WTC11 (cell line): ENCODE results near the gene SYNJ2. TPM values are rescaled to one million over a fixed set of nuclear protein-coding genes. Genes with fewer than 3 reads are reported as not detected.

ENCODE experiments used
- ATAC-seq: fragments of 200-7000 bp; cut with Tn5 transposase; 2 replicates; pipeline ENCODE4 v1.10.0; 2021; ENCODE audit warnings: mild to moderate bottlenecking, moderate library complexity
- CTCF ChIA-PET: fragments of 300-600 bp; sonication (Branson Sonifier 250); formaldehyde crosslinking; loops from one replicate; lab custom pipeline; 2021; ENCODE audit warnings: antibody characterized with exemption; lab: Charles Lee
- POLR2A ChIA-PET: fragments of 350-600 bp; sonication (Branson Sonifier 250); formaldehyde crosslinking; loops from one replicate; lab custom pipeline; 2021; ENCODE audit warnings: antibody characterized with exemption; lab: Charles Lee
- DNase-seq: peaks from one replicate; pipeline ENCODE4 v3.0.0; 2021; ENCODE audit warnings: low spot score
- H3K27ac Mint-ChIP-seq: 2 replicates; pipeline ENCODE4 v1.8.0; 2021; ENCODE audit warnings: mixed read lengths
- H3K27me3 Mint-ChIP-seq: 2 replicates; pipeline ENCODE4 v1.8.0; 2021; ENCODE audit warnings: low read depth, mild to moderate bottlenecking, moderate library complexity, mixed read lengths
- H3K36me3 Mint-ChIP-seq: 2 replicates; pipeline ENCODE4 v1.8.0; 2021; ENCODE audit warnings: mixed read lengths
- H3K4me1 Mint-ChIP-seq: 2 replicates; pipeline ENCODE4 v1.8.0; 2022; ENCODE audit warnings: mixed read lengths
- H3K4me3 Mint-ChIP-seq: 2 replicates; pipeline ENCODE4 v1.8.0; 2021; ENCODE audit warnings: mild to moderate bottlenecking, moderate library complexity, mixed read lengths
- H3K9me3 Mint-ChIP-seq: 2 replicates; pipeline ENCODE4 v1.8.0; 2021; ENCODE audit warnings: mixed read lengths
- ARID4B ChIP-seq: sonication (generic); formaldehyde crosslinking; IDR thresholded peaks from 2 replicates; pipeline ENCODE4 v1.8.0; 2023; ENCODE audit warnings: missing genetic modification reagents, mild to moderate bottlenecking, borderline replicate concordance
- ATF2 ChIP-seq: sonication (generic); formaldehyde crosslinking; IDR thresholded peaks from 2 replicates; pipeline ENCODE4 v1.8.1; 2022; ENCODE audit warnings: low read depth, missing genetic modification reagents, borderline replicate concordance
- CREB1 ChIP-seq: sonication (generic); formaldehyde crosslinking; IDR thresholded peaks from 2 replicates; pipeline ENCODE4 v1.8.0; 2023; ENCODE audit warnings: mild to moderate bottlenecking, missing genetic modification reagents
- CREM ChIP-seq: sonication (generic); formaldehyde crosslinking; IDR thresholded peaks from 2 replicates; pipeline ENCODE4 v1.8.1; 2022; ENCODE audit warnings: mild to moderate bottlenecking, missing genetic modification reagents, moderate library complexity
- IRF1 ChIP-seq: sonication (generic); formaldehyde crosslinking; IDR thresholded peaks from 2 replicates; pipeline ENCODE4 v1.8.0; 2023; ENCODE audit warnings: missing genetic modification reagents
- NFATC4 ChIP-seq: fragments of 250-450 bp; sonication (Bioruptor Pico); IDR thresholded peaks from 2 replicates; pipeline ENCODE4 v1.9.0; 2021; ENCODE audit warnings: mild to moderate bottlenecking
- NR3C1 ChIP-seq: sonication (generic); formaldehyde crosslinking; conservative IDR thresholded peaks from 2 replicates; pipeline ENCODE4 v1.8.1; 2023; ENCODE audit warnings: low read depth, mild to moderate bottlenecking, missing genetic modification reagents
- PREB ChIP-seq: sonication (generic); formaldehyde crosslinking; IDR thresholded peaks from 2 replicates; pipeline ENCODE4 v1.8.1; 2022; ENCODE audit warnings: mild to moderate bottlenecking, missing genetic modification reagents, moderate library complexity, borderline replicate concordance
- TCF7 ChIP-seq: sonication (generic); formaldehyde crosslinking; IDR thresholded peaks from 2 replicates; pipeline ENCODE4 v1.8.0; 2022; ENCODE audit warnings: mild to moderate bottlenecking, low read depth, missing genetic modification reagents, moderate library complexity
- ZNF138 ChIP-seq: sonication (generic); formaldehyde crosslinking; conservative IDR thresholded peaks from 2 replicates; pipeline ENCODE4 v1.8.1; 2022; ENCODE audit warnings: mild to moderate bottlenecking, moderate library complexity, missing genetic modification reagents
- ZNF416 ChIP-seq: fragments of 250-450 bp; sonication (Bioruptor Pico); IDR thresholded peaks from 2 replicates; pipeline ENCODE4 v1.9.0; 2021; ENCODE audit warnings: mild to moderate bottlenecking, inconsistent platforms
- total RNA-seq: library from RNA; stranded (reverse); gene quantifications from 3 replicates; pipeline ENCODE4 v1.2.3, GENCODE V29; 2021
- TF ChIP-seq, protein P1 (sequence below): sonication (generic); formaldehyde crosslinking; IDR thresholded peaks from 2 replicates; pipeline ENCODE4 v1.8.1; 2023; ENCODE audit warnings: mild to moderate bottlenecking, missing genetic modification reagents
- TF ChIP-seq, protein P2 (sequence below): sonication (generic); formaldehyde crosslinking; conservative IDR thresholded peaks from 2 replicates; pipeline ENCODE4 v1.8.1; 2023; ENCODE audit warnings: mild to moderate bottlenecking, low read depth, missing genetic modification reagents, moderate library complexity
- TF ChIP-seq, protein P3 (sequence below): fragments of 250-450 bp; sonication (Bioruptor Pico); IDR thresholded peaks from 2 replicates; pipeline ENCODE4 v1.8.0; 2021; ENCODE audit warnings: mild to moderate bottlenecking

The SYNJ2 gene
- total RNA-seq, 1 experiment from 2014 or later, result 15.3 TPM

DNA sequence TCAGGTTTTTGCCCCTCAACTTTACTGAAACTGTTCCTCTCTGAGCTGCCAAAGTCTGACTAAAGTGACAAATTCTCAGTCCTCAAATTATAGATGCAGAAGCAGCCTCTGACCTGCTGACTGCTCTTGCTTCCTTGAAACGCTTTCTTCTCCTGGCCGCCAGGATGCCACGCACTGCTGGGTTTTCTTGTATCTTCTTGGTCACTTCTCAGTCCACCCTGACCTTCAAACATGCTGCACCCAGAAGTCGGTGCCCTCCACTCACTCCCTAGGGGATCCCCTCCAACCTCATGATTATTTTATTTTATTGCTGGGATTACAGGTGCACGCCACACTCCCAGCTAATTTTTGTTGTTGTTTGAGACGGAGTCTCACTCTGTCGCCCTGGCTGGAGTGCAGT lies 24.7 kb downstream of the SYNJ2 start (continued):
- TF ChIP-seq ARID4B (CRISPR knock-in tag), result no peak
- TF ChIP-seq, protein P1, sequence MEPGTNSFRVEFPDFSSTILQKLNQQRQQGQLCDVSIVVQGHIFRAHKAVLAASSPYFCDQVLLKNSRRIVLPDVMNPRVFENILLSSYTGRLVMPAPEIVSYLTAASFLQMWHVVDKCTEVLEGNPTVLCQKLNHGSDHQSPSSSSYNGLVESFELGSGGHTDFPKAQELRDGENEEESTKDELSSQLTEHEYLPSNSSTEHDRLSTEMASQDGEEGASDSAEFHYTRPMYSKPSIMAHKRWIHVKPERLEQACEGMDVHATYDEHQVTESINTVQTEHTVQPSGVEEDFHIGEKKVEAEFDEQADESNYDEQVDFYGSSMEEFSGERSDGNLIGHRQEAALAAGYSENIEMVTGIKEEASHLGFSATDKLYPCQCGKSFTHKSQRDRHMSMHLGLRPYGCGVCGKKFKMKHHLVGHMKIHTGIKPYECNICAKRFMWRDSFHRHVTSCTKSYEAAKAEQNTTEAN, result no peak
- TF ChIP-seq TCF7 (CRISPR knock-in tag), result no peak
- no peak for TF ChIP-seq PREB (CRISPR knock-in tag)

- no peak for ATAC-seq
- ChIA-PET CTCF (interaction anchor here (0.6 kb wide), 1 partner anchor 18 kb away, joined by 5 read pairs; no protein-coding TSS in a partner anchor), POLR2A (no interaction called here)
- Mint-ChIP-seq H3K9me3 (peaks cover 22% of the 10 kb centered on the region), H3K4me3 (no peak overlapping the region), H3K4me1 (peaks cover 27% of the 10 kb centered on the region), H3K27me3 (no peaks in the 10 kb centered on the region), H3K27ac (no peak overlapping the region), H3K36me3 (peaks cover 14% of the 10 kb centered on the region)
- no peak for DNase-seq
- TF ChIP-seq NR3C1 (CRISPR knock-in tag) (no peak), ATF2 (CRISPR knock-in tag) (no peak), ZNF416 (CRISPR knock-in tag) (no peak), NFATC4 (CRISPR knock-in tag) (no peak), ZNF138 (CRISPR knock-in tag) (no peak), CREB1 (CRISPR knock-in tag) (no peak), CREM (CRISPR knock-in tag) (no peak), IRF1 (CRISPR knock-in tag) (no peak), PREB (CRISPR knock-in tag) (no peak), ARID4B (CRISPR knock-in tag) (no peak)
- TF ChIP-seq, protein P2, sequence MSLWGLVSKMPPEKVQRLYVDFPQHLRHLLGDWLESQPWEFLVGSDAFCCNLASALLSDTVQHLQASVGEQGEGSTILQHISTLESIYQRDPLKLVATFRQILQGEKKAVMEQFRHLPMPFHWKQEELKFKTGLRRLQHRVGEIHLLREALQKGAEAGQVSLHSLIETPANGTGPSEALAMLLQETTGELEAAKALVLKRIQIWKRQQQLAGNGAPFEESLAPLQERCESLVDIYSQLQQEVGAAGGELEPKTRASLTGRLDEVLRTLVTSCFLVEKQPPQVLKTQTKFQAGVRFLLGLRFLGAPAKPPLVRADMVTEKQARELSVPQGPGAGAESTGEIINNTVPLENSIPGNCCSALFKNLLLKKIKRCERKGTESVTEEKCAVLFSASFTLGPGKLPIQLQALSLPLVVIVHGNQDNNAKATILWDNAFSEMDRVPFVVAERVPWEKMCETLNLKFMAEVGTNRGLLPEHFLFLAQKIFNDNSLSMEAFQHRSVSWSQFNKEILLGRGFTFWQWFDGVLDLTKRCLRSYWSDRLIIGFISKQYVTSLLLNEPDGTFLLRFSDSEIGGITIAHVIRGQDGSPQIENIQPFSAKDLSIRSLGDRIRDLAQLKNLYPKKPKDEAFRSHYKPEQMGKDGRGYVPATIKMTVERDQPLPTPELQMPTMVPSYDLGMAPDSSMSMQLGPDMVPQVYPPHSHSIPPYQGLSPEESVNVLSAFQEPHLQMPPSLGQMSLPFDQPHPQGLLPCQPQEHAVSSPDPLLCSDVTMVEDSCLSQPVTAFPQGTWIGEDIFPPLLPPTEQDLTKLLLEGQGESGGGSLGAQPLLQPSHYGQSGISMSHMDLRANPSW (CRISPR knock-in tag), result no peak
- TF ChIP-seq, protein P3, sequence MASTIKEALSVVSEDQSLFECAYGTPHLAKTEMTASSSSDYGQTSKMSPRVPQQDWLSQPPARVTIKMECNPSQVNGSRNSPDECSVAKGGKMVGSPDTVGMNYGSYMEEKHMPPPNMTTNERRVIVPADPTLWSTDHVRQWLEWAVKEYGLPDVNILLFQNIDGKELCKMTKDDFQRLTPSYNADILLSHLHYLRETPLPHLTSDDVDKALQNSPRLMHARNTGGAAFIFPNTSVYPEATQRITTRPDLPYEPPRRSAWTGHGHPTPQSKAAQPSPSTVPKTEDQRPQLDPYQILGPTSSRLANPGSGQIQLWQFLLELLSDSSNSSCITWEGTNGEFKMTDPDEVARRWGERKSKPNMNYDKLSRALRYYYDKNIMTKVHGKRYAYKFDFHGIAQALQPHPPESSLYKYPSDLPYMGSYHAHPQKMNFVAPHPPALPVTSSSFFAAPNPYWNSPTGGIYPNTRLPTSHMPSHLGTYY (CRISPR knock-in tag), result no peak
Measured at GRCh38 chr6:158006821-158007570, 25.3 kb downstream of the SYNJ2 start.
